Subcutaneous abdominal adipose tissue (tissue), 5 donors: ENCODE data around the gene ALDH7A1.
A peak's percentile ranks its signal among the peaks of the same experiment; 100 is the strongest.

Experiments
- H3K27ac ChIP-seq: one replicate; pipeline ENCODE4 v1.7.0; 2013; ENCODE audit warnings: low read depth, mild to moderate bottlenecking, inconsistent platforms, low read length, moderate library complexity
- H3K27me3 ChIP-seq, 5 donors: one replicate each; pipeline ENCODE4 v1.7.0; 2013; ENCODE audit warnings: low read length in 5 of 5, inconsistent platforms in 1 of 5; ENCODE audit not compliant: control insufficient read depth in 5 of 5, insufficient read depth in 4 of 5
- H3K36me3 ChIP-seq, 5 donors: one replicate each; pipeline ENCODE4 v1.7.0; 2013; ENCODE audit warnings: low read length in 5 of 5; ENCODE audit not compliant: control insufficient read depth in 5 of 5, insufficient read depth in 5 of 5
- H3K4me1 ChIP-seq, 5 donors: one replicate each; pipeline ENCODE4 v1.7.0; 2013; ENCODE audit warnings: low read length in 5 of 5, mild to moderate bottlenecking in 3 of 5, moderate library complexity in 1 of 5; ENCODE audit not compliant: control insufficient read depth in 5 of 5, insufficient read depth in 5 of 5
- H3K4me3 ChIP-seq, 5 donors: one replicate each; pipeline ENCODE4 v1.7.0; 2013; ENCODE audit warnings: low read length in 5 of 5, low read depth in 1 of 5
- H3K9ac ChIP-seq, 5 donors: one replicate each; pipeline ENCODE4 v1.7.0; 2013; ENCODE audit warnings: low read length in 5 of 5, mild to moderate bottlenecking in 4 of 5, moderate library complexity in 3 of 5
- H3K9me3 ChIP-seq, 5 donors: one replicate each; pipeline ENCODE4 v1.7.0; 2013; ENCODE audit warnings: low read length in 5 of 5; ENCODE audit not compliant: control insufficient read depth in 5 of 5
- donor health status: healthy.
- donor health status: healthy.
- donor health status: healthy.
- donor health status: healthy.
- donor health status: healthy.

The ALDH7A1 gene

GRCh38 chr5:126599499-126599898 lies 4.5 kb upstream of the ALDH7A1 start:
- peaks cover 5 to 14% (median 11%) of the 10 kb centered on the region in 5 donors for H3K36me3 ChIP-seq
- H3K4me1 ChIP-seq, result peaks cover 2 to 30% (median 23%) of the 10 kb centered on the region in 5 donors
- H3K27me3 ChIP-seq, result no peaks in the 10 kb centered on the region
- H3K27ac ChIP-seq, result no peak overlapping the region
- H3K9ac ChIP-seq, result no peak overlapping the region
- H3K4me3 ChIP-seq, result no peak overlapping the region
- H3K9me3 ChIP-seq, result no peaks in the 10 kb centered on the region

- Histone ChIP-seq H3K36me3 (peaks cover 0 to 5% (median 0%) of the 10 kb centered on the region in 5 donors), H3K4me1 (peaks cover 2 to 41% (median 32%) of the 10 kb centered on the region in 5 donors), H3K9me3 (no peaks in the 10 kb centered on the region), H3K4me3 (no peak overlapping the region), H3K27ac (no peak overlapping the region), H3K9ac (no peak overlapping the region), H3K27me3 (no peaks in the 10 kb centered on the region)
Measured at GRCh38 chr5:126597156-126597555, 2.1 kb upstream of the ALDH7A1 start.

GRCh38 chr5:126595486-126596083 lies 566 bp upstream of the ALDH7A1 start:
- H3K9me3 ChIP-seq, result no peaks in the 10 kb centered on the region
- H3K27me3 ChIP-seq, result no peaks in the 10 kb centered on the region
- H3K4me3 ChIP-seq, result peak overlapping the region; percentile 79 to 90 (median 83)
- peaks cover 2 to 30% (median 24%) of the 10 kb centered on the region in 5 donors for H3K4me1 ChIP-seq
- peak overlapping the region in 1 of 5 donors; percentile 80 for H3K9ac ChIP-seq
- H3K27ac ChIP-seq, result no peak overlapping the region
- peaks cover 4 to 9% (median 5%) of the 10 kb centered on the region in 5 donors for H3K36me3 ChIP-seq

GRCh38 chr5:126591549-126591948 lies 3.5 kb downstream of the ALDH7A1 start:
- peaks cover 8 to 28% (median 15%) of the 10 kb centered on the region in 5 donors for H3K36me3 ChIP-seq
- H3K9ac ChIP-seq, result no peak overlapping the region

GRCh38 chr5:126589536-126590297 lies 5.3 kb downstream of the ALDH7A1 start:
- peaks cover 2 to 21% (median 16%) of the 10 kb centered on the region in 5 donors for H3K4me1 ChIP-seq
- peaks cover 10 to 39% (median 21%) of the 10 kb centered on the region in 5 donors for H3K36me3 ChIP-seq

More at GRCh38 chr5:126591549-126591948, 3.5 kb downstream of the ALDH7A1 start:
- Histone ChIP-seq H3K27me3 (no peaks in the 10 kb centered on the region), H3K4me3 (no peak overlapping the region), H3K27ac (no peak overlapping the region), H3K9me3 (no peaks in the 10 kb centered on the region), H3K4me1 (peaks cover 2 to 23% (median 19%) of the 10 kb centered on the region in 5 donors)

GRCh38 chr5:126587551-126588390 lies 7.2 kb downstream of the ALDH7A1 start:
- Histone ChIP-seq H3K27me3 (no peaks in the 10 kb centered on the region), H3K4me3 (no peak overlapping the region), H3K9me3 (no peaks in the 10 kb centered on the region), H3K4me1 (peaks cover 0 to 3% (median 0%) of the 10 kb centered on the region in 5 donors), H3K9ac (no peak overlapping the region), H3K36me3 (peaks cover 10 to 51% (median 33%) of the 10 kb centered on the region in 5 donors), H3K27ac (no peak overlapping the region)

More at GRCh38 chr5:126589536-126590297, 5.3 kb downstream of the ALDH7A1 start:
- no peaks in the 10 kb centered on the region for H3K9me3 ChIP-seq
- H3K9ac ChIP-seq, result no peak overlapping the region
- no peak overlapping the region for H3K4me3 ChIP-seq
- no peak overlapping the region for H3K27ac ChIP-seq
- no peaks in the 10 kb centered on the region for H3K27me3 ChIP-seq

- Histone ChIP-seq H3K4me1 (no peaks in the 10 kb centered on the region), H3K4me3 (no peak overlapping the region), H3K27me3 (no peaks in the 10 kb centered on the region), H3K36me3 (peaks cover 22 to 65% (median 48%) of the 10 kb centered on the region in 5 donors), H3K9me3 (no peaks in the 10 kb centered on the region), H3K9ac (no peak overlapping the region), H3K27ac (no peak overlapping the region)
Measured at GRCh38 chr5:126583761-126584160, 11.3 kb downstream of the ALDH7A1 start.

- Histone ChIP-seq H3K27ac (no peak overlapping the region), H3K9me3 (no peaks in the 10 kb centered on the region), H3K4me3 (no peak overlapping the region), H3K36me3 (peaks cover 23 to 79% (median 45%) of the 10 kb centered on the region in 5 donors), H3K27me3 (no peaks in the 10 kb centered on the region), H3K9ac (no peak overlapping the region), H3K4me1 (no peaks in the 10 kb centered on the region)
Measured at GRCh38 chr5:126579716-126580115, 15.3 kb downstream of the ALDH7A1 start.

GRCh38 chr5:126577415-126577814 lies 17.6 kb downstream of the ALDH7A1 start:
- Histone ChIP-seq H3K36me3 (peaks cover 19 to 73% (median 47%) of the 10 kb centered on the region in 5 donors), H3K9me3 (no peaks in the 10 kb centered on the region), H3K27ac (no peak overlapping the region), H3K4me3 (no peak overlapping the region), H3K9ac (no peak overlapping the region), H3K27me3 (no peaks in the 10 kb centered on the region), H3K4me1 (no peaks in the 10 kb centered on the region)
